ENCODE data around the gene CACNA1C.

The CACNA1C gene

GRCh38 chr12:2118481-2119255, 65.9 kb downstream of the CACNA1C start:
- no peak for FAIRE-seq
- TF ChIP-seq, protein P1, sequence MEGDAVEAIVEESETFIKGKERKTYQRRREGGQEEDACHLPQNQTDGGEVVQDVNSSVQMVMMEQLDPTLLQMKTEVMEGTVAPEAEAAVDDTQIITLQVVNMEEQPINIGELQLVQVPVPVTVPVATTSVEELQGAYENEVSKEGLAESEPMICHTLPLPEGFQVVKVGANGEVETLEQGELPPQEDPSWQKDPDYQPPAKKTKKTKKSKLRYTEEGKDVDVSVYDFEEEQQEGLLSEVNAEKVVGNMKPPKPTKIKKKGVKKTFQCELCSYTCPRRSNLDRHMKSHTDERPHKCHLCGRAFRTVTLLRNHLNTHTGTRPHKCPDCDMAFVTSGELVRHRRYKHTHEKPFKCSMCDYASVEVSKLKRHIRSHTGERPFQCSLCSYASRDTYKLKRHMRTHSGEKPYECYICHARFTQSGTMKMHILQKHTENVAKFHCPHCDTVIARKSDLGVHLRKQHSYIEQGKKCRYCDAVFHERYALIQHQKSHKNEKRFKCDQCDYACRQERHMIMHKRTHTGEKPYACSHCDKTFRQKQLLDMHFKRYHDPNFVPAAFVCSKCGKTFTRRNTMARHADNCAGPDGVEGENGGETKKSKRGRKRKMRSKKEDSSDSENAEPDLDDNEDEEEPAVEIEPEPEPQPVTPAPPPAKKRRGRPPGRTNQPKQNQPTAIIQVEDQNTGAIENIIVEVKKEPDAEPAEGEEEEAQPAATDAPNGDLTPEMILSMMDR (IDR thresholded peaks at IDR 0.05; ENCODE audit: insufficient read depth, missing control alignments), result no peak
- no peak for DNase-seq (ENCODE audit: insufficient read length, low spot score)

- FAIRE-seq (no peak), DNase-seq (ENCODE audit: insufficient read length, low spot score) (no peak)
- TF ChIP-seq, protein P1 (IDR thresholded peaks at IDR 0.05; ENCODE audit: insufficient read depth, missing control alignments), result no peak
Measured at GRCh38 chr12:2119266-2119665, 66.5 kb downstream of the CACNA1C start.

DNA sequence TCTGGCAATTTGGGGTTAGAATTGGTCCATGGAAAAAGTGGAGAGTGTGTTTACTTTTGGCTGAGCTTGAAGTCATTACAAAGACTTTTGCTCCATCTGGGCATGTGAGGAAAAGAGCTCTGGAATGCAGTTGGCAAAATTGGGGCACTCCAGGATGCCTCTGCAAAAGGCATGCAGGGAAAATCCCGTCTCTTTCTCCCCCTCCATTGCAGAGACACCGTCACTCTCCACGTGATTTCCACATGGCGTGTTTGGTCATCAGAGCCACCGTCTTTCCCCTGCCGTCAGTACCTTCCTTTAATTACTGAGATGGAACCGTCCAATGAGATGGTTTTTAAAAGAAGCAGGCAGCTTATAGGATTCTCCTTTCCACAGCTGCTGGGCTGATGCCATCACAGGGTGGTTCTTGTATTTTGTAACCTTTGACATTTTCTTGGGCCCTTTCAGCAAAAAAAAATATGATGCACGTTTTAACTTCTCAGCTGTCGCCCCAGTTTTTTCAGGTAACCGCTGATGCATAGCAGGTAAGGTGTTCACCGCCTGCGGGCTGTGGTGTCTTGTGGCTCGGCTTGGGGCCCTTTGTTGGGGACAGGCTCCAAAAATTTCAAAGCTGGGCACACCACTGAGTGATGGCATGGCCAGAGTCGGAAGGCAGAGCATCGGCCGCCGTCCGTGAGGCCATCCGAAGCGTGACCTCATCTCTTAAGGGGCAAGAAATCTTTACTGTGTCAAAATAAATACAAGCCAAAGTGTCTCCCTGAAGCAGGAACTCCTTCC, 68.4 kb downstream of the CACNA1C start:
- DNase-seq (ENCODE audit: insufficient read length, low spot score) (no peak), FAIRE-seq (no peak)
- TF ChIP-seq, protein P1 (IDR thresholded peaks at IDR 0.05; ENCODE audit: insufficient read depth, missing control alignments), result no peak

DNA sequence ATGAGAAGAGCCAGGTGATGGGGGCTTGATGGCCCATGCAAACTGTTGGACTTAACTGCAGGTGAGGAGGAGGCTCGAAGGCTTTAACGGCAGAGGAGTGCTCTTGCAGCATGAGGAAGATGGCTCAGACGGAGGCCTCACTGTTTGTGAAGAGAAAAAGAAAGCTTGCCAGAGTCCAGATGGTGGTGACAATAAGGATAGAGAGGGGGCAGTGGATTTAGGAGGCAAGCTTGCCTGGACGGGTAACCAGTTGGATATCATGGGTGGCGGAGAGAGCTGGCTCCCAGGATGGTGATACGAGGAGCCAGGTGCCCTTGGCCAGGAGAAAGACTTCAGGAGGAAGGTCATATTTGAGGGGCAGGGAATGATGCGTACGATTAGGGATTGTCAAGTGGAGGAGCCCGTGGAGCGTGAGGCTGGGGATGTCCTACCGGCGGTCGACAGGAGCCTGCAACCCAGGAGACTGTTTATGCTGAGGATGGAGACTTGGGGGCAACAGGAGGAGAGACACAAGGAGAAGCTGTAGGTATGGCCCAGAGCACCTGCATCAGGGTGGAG, 71.8 kb downstream of the CACNA1C start:
- no peak for DNase-seq (ENCODE audit: insufficient read length, low spot score)
- TF ChIP-seq, protein P1 (IDR thresholded peaks at IDR 0.05; ENCODE audit: insufficient read depth, missing control alignments), result no peak
- no peak for FAIRE-seq

DNA sequence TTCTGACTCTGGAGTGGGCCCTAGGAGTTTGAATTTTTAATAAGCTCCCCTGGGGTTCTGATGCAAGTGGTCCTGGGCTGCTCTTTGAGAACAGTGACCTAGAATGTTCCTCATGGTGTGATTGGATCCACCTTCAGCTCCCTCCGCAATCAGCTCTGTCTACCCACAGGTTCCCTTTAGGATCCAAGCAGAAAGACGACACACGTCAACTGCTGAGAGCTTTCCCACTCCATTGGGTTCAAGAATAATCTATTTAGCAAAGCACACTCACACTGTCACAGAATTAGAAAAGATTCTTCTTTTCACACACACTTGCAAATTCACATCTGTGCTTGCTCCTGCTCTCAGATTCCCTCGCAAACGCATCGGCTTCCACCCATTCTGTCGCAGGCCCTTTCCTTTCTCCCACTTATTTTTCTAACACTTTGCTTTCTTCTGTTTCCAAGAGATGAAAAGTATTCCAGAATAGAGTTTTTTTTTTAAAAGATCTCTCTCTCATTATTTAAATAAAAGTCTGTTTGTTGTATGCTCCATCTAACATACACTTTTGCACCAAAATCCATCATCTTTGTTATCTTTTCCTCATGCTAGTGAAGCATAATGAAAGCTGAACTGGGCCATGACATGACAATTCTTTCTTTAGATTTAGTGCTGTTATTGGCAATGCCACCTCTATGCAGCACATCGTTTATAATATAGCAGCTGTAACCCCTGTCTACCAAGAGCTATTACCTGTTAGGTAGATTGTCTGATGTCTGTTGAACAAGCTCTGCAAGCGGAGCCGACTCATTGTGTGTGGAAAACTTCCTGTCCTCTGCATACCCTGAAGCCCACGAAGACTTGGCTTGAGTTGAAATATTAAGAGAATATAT, 73.1 kb downstream of the CACNA1C start:
- DNase-seq (ENCODE audit: insufficient read length, low spot score), result no peak
- TF ChIP-seq, protein P1 (IDR thresholded peaks at IDR 0.05; ENCODE audit: insufficient read depth, missing control alignments), result no peak
- FAIRE-seq, result no peak

DNA sequence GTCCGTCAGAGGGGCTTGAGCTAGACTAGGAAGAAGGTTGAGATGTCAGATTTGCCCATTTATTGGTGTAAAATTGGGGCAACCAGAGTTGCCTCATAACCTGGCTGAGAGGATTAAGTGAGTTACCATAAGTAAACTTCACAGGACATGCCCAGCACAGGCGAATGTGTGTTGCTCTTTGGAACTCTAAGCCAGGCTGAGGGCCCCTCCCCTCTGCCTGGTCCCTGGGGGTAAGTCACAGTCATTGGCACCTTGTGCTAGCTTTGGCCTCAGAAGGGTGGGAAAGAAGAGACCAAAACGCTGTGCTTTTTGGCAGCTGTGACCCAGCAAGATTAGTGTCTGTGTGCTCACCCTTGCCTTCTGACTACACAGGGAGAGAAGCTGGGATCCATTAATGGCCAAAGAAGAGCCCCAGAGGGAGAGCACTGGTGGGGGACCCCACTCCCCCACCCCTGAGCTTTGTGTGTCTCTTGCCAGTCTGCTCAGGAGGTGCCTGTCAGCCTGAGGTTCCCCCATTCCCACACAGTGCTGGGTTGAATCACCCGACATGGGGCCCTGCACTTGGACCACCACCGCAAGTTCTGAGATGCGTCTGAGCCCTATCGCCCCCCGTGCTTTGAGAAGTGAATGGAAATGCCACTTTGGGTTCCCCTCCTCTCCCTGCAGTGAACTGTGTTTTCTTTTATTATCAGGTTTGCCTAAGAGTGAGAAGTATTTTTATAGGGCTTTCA, 74.1 kb downstream of the CACNA1C start:
- DNase-seq (ENCODE audit: insufficient read length, low spot score) (no peak), FAIRE-seq (no peak)
- TF ChIP-seq, protein P1 (IDR thresholded peaks at IDR 0.05; ENCODE audit: insufficient read depth, missing control alignments), result no peak

Data from D721Med (cell line).